Activated CD8-positive, alpha-beta T cell treated with anti-CD3 and anti-CD28 coated beads for 36 hours (primary cell): ENCODE results near the gene SMPD3. TPM values are rescaled to one million over a fixed set of nuclear protein-coding genes. Genes with fewer than 3 reads are reported as not detected.

Experiments used
- ATAC-seq: fragments of 200-7000 bp; cut with Tn5 transposase; one replicate; pipeline ENCODE4 v1.10.0; 2021; ENCODE audit warnings: mild to moderate bottlenecking, moderate library complexity
- CTCF ChIA-PET: fragments of 350-600 bp; sonication (Branson Sonifier 250); formaldehyde crosslinking; loops from one replicate; lab custom pipeline; 2021; ENCODE audit warnings: antibody characterized with exemption; lab: Charles Lee
- POLR2A ChIA-PET: fragments of 350-600 bp; sonication (Branson Sonifier 250); formaldehyde crosslinking; loops from one replicate; lab custom pipeline; 2021; ENCODE audit warnings: antibody characterized with exemption; lab: Charles Lee
- DNase-seq: peaks from one replicate; pipeline ENCODE4 v3.0.0-alpha.2; 2020
- H3K27ac Mint-ChIP-seq: one replicate; pipeline ENCODE4 v1.8.0; 2021; ENCODE audit warnings: mild to moderate bottlenecking, mixed read lengths
- H3K27me3 Mint-ChIP-seq: one replicate; pipeline ENCODE4 v1.8.0; 2021; ENCODE audit warnings: mixed read lengths
- H3K36me3 Mint-ChIP-seq: one replicate; pipeline ENCODE4 v1.8.0; 2021; ENCODE audit warnings: low read depth, mixed read lengths
- H3K4me1 Mint-ChIP-seq: one replicate; pipeline ENCODE4 v1.8.0; 2021; ENCODE audit warnings: low read depth, mixed read lengths
- H3K4me3 Mint-ChIP-seq: one replicate; pipeline ENCODE4 v1.8.0; 2021; ENCODE audit warnings: mild to moderate bottlenecking, moderate library complexity, mixed read lengths
- H3K9me3 Mint-ChIP-seq: one replicate; pipeline ENCODE4 v1.8.0; 2021; ENCODE audit warnings: mixed read lengths
- intact Hi-C: fragments of 100-400 bp; cut with micrococcal nuclease; formaldehyde crosslinking; loops from one replicate; pipeline ENCODE4 v1.10.0; 2022
- total RNA-seq, 2 experiments: library from RNA; stranded (reverse); gene quantifications; one replicate each; pipeline ENCODE4 v1.2.3, GENCODE V29; 2021
- TF ChIP-seq, protein P1 (sequence below): fragments of 200-600 bp; IDR thresholded peaks from one replicate; pipeline ENCODE4 v1.8.0; 2022; ENCODE audit warnings: antibody characterized with exemption, mild to moderate bottlenecking

The SMPD3 gene
- total RNA-seq, 2 experiments from 2014 or later = 0.16 to 0.63 TPM

DNA sequence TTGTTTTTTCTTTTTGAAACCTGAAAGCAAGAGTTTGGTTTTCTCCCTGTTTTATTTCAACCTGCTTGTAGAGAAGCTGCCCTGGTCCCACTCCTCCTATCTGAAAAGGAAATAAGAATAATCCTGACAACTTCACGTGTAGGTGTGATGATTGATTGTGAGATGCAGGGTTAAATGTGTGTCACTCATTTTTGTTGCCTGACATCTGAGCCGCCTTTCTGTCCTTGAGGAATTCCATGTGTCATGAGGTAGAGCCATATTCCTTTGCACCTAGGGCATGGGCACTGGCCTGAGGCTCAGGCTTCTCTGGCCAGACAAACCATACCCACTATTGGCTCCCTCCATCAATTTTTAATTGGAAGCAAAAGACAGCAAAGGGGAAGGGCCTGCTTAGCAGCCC is 10.2 kb upstream of the SMPD3 start:
- no peak overlapping the region for H3K4me3 Mint-ChIP-seq
- no peaks in the 10 kb centered on the region for H3K36me3 Mint-ChIP-seq
- no peaks in the 10 kb centered on the region for H3K9me3 Mint-ChIP-seq
- no peak for DNase-seq
- TF ChIP-seq, protein P1, sequence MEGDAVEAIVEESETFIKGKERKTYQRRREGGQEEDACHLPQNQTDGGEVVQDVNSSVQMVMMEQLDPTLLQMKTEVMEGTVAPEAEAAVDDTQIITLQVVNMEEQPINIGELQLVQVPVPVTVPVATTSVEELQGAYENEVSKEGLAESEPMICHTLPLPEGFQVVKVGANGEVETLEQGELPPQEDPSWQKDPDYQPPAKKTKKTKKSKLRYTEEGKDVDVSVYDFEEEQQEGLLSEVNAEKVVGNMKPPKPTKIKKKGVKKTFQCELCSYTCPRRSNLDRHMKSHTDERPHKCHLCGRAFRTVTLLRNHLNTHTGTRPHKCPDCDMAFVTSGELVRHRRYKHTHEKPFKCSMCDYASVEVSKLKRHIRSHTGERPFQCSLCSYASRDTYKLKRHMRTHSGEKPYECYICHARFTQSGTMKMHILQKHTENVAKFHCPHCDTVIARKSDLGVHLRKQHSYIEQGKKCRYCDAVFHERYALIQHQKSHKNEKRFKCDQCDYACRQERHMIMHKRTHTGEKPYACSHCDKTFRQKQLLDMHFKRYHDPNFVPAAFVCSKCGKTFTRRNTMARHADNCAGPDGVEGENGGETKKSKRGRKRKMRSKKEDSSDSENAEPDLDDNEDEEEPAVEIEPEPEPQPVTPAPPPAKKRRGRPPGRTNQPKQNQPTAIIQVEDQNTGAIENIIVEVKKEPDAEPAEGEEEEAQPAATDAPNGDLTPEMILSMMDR = no peak
- intact Hi-C loops = no loop called here
- POLR2A ChIA-PET = no interaction called here
- no peak overlapping the region for H3K27ac Mint-ChIP-seq
- no peak for ATAC-seq
- CTCF ChIA-PET = no interaction called here
- H3K4me1 Mint-ChIP-seq = no peaks in the 10 kb centered on the region
- H3K27me3 Mint-ChIP-seq = no peaks in the 10 kb centered on the region

GRCh38 chr16:68458101-68458500 is 9.8 kb upstream of the SMPD3 start:
- CTCF ChIA-PET = no interaction called here
- intact Hi-C loops = no loop called here
- ATAC-seq = no peak
- TF ChIP-seq, protein P1 = no peak
- no peak overlapping the region for H3K4me3 Mint-ChIP-seq
- DNase-seq = no peak
- no peak overlapping the region for H3K27ac Mint-ChIP-seq
- H3K4me1 Mint-ChIP-seq = no peaks in the 10 kb centered on the region
- H3K36me3 Mint-ChIP-seq = no peaks in the 10 kb centered on the region
- H3K27me3 Mint-ChIP-seq = no peaks in the 10 kb centered on the region
- POLR2A ChIA-PET = no interaction called here
- no peaks in the 10 kb centered on the region for H3K9me3 Mint-ChIP-seq

GRCh38 chr16:68455631-68456030 is 7.3 kb upstream of the SMPD3 start:
- TF ChIP-seq, protein P1 = no peak
- H3K27me3 Mint-ChIP-seq = no peaks in the 10 kb centered on the region
- no peak overlapping the region for H3K27ac Mint-ChIP-seq
- H3K4me1 Mint-ChIP-seq = no peaks in the 10 kb centered on the region
- CTCF ChIA-PET = interaction anchor here (0.9 to 4.0 kb wide), 6 partner anchors 9 to 74 kb away, joined by 3 to 13 read pairs (median 4); no protein-coding TSS in a partner anchor
- intact Hi-C loops = no loop called here
- no peak overlapping the region for H3K4me3 Mint-ChIP-seq
- no peak for ATAC-seq
- H3K9me3 Mint-ChIP-seq = no peaks in the 10 kb centered on the region
- H3K36me3 Mint-ChIP-seq = no peaks in the 10 kb centered on the region
- DNase-seq = no peak
- POLR2A ChIA-PET = no interaction called here

DNA sequence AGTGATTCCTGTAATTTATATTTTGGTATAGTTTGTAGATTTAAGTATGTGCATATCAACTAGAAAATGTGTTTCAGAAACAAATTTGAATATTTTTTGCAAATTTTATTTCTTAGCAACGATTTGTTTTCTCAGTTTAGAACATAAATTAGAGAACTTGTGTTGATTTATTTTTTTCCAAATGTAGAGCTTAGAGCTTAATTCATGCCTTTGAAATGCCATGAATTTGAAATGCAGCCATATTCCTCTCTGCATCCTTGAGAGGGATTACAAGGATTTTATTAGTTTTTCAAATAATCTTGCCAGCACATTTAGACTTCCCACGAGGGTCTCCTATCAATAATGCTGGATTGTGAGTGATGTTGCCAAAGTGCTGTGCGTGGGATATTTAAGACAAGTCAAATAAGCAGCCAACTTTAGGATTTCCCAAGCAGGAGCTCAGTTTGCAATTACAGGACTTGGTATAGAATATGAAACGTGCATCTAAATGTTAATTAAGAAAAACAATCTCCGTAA is 6.7 kb upstream of the SMPD3 start:
- CTCF ChIA-PET = interaction anchor here (0.9 to 4.0 kb wide), 5 partner anchors 11 to 73 kb away, joined by 3 to 13 read pairs (median 4); no protein-coding TSS in a partner anchor
- ATAC-seq (no peak), DNase-seq (no peak)
- Mint-ChIP-seq H3K27ac (no peak overlapping the region), H3K4me1 (no peaks in the 10 kb centered on the region), H3K27me3 (no peaks in the 10 kb centered on the region), H3K4me3 (no peak overlapping the region), H3K36me3 (no peaks in the 10 kb centered on the region), H3K9me3 (no peaks in the 10 kb centered on the region)
- intact Hi-C loops = no loop called here
- TF ChIP-seq, protein P1 = no peak
- POLR2A ChIA-PET = no interaction called here

- ChIA-PET CTCF (interaction anchor here (1.8 to 4.0 kb wide), 3 partner anchors 10 to 56 kb away, joined by 4 to 13 read pairs (median 12); no protein-coding TSS in a partner anchor), POLR2A (no interaction called here)
- H3K27me3 Mint-ChIP-seq = no peaks in the 10 kb centered on the region
- intact Hi-C loops = no loop called here
- H3K9me3 Mint-ChIP-seq = no peaks in the 10 kb centered on the region
- ATAC-seq = no peak
- TF ChIP-seq, protein P1 = no peak
- DNase-seq = no peak
- no peaks in the 10 kb centered on the region for H3K36me3 Mint-ChIP-seq
- no peak overlapping the region for H3K4me3 Mint-ChIP-seq
- H3K27ac Mint-ChIP-seq = no peak overlapping the region
- H3K4me1 Mint-ChIP-seq = peaks cover 5% of the 10 kb centered on the region
Observed at GRCh38 chr16:68453816-68454215, 5.5 kb upstream of the SMPD3 start.
